ENCODE data around the gene GNAI2.

Gene GNAI2

DNA sequence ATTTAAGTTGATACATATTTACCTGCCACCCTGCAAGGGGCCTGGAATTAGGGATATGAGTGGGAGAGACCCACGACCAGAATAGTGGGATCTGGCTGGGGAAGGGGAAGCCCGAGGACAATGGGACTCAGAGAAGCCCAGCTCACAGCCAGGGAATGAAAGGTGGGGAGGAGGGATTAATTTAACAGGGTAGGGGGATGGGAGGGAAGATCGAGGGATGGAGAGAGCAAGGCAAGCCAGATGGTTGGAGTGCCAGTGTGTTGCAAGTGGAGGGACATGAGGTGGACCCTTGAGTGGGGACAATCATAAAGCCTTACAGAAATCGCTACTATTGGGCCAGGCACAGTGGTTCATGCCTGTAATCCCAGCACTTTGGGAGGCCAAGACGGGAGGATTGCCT is 4.4 kb upstream of the GNAI2 start:
- no peaks in the 10 kb centered on the region for H3K27me3 Mint-ChIP-seq (ENCODE audit: low read depth)
- no peaks in the 10 kb centered on the region for H3K9me3 Mint-ChIP-seq
- TF ChIP-seq, protein P1, sequence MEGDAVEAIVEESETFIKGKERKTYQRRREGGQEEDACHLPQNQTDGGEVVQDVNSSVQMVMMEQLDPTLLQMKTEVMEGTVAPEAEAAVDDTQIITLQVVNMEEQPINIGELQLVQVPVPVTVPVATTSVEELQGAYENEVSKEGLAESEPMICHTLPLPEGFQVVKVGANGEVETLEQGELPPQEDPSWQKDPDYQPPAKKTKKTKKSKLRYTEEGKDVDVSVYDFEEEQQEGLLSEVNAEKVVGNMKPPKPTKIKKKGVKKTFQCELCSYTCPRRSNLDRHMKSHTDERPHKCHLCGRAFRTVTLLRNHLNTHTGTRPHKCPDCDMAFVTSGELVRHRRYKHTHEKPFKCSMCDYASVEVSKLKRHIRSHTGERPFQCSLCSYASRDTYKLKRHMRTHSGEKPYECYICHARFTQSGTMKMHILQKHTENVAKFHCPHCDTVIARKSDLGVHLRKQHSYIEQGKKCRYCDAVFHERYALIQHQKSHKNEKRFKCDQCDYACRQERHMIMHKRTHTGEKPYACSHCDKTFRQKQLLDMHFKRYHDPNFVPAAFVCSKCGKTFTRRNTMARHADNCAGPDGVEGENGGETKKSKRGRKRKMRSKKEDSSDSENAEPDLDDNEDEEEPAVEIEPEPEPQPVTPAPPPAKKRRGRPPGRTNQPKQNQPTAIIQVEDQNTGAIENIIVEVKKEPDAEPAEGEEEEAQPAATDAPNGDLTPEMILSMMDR (IDR thresholded peaks at IDR 0.05; ENCODE audit: unreplicated experiment in 3 of 3): no peak
- H3K4me3 Mint-ChIP-seq: no peak overlapping the region
- H3K27ac Mint-ChIP-seq: no peak overlapping the region
- H3K36me3 Mint-ChIP-seq (ENCODE audit: low read depth): no peaks in the 10 kb centered on the region
- H3K4me1 Mint-ChIP-seq: peaks cover 33% of the 10 kb centered on the region

- H3K4me3 Mint-ChIP-seq: peak overlapping the region in 1 of 3 experiments; percentile 79
- peaks cover 33% of the 10 kb centered on the region for H3K4me1 Mint-ChIP-seq
- no peaks in the 10 kb centered on the region for H3K27me3 Mint-ChIP-seq (ENCODE audit: low read depth)
- no peaks in the 10 kb centered on the region for H3K36me3 Mint-ChIP-seq (ENCODE audit: low read depth)
- H3K9me3 Mint-ChIP-seq: no peaks in the 10 kb centered on the region
- TF ChIP-seq, protein P1 (IDR thresholded peaks at IDR 0.05; ENCODE audit: unreplicated experiment in 3 of 3): no peak
- peak overlapping the region in 1 of 3 experiments; percentile 85 for H3K27ac Mint-ChIP-seq
These were observed 3.7 kb upstream of the GNAI2 start for GRCh38 chr3:50232303-50232702.

DNA sequence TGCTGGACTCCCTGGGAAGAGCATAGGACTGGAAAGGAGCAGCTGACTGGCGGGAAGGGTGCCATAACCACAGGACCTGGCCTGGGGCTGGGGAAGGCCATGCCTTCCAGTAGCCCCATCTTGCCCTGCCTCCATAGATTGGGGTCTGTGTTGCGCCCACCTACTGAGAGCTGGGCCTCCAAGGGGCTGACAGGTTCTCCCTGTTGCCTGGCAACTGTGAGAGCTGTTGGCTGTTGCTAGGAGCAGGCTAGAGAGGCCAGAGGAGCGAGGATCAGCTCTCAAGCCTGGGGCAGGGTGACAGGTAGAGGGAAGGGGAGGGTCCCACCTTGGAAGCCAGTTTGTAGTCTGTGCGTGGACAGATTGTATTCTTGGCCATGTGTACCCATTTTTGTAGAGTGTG is 2.8 kb upstream of the GNAI2 start:
- no peaks in the 10 kb centered on the region for H3K9me3 Mint-ChIP-seq
- H3K4me3 Mint-ChIP-seq: peak overlapping the region in 2 of 3 experiments; percentile 64 to 79
- TF ChIP-seq, protein P1 (IDR thresholded peaks at IDR 0.05; ENCODE audit: unreplicated experiment in 3 of 3): no peak
- no peaks in the 10 kb centered on the region for H3K36me3 Mint-ChIP-seq (ENCODE audit: low read depth)
- no peaks in the 10 kb centered on the region for H3K27me3 Mint-ChIP-seq (ENCODE audit: low read depth)
- H3K27ac Mint-ChIP-seq: peak overlapping the region; percentile 76 to 91 (median 85)
- peaks cover 34% of the 10 kb centered on the region for H3K4me1 Mint-ChIP-seq

- no peaks in the 10 kb centered on the region for H3K27me3 Mint-ChIP-seq (ENCODE audit: low read depth)
- TF ChIP-seq, protein P1 (IDR thresholded peaks at IDR 0.05; ENCODE audit: unreplicated experiment in 3 of 3): no peak
- H3K9me3 Mint-ChIP-seq: no peaks in the 10 kb centered on the region
- H3K4me3 Mint-ChIP-seq: peak overlapping the region; percentile 98 to 99 (median 99)
- H3K4me1 Mint-ChIP-seq: peaks cover 45% of the 10 kb centered on the region
- H3K27ac Mint-ChIP-seq: peak overlapping the region; percentile 84 to 98 (median 96)
- H3K36me3 Mint-ChIP-seq (ENCODE audit: low read depth): peaks cover 3% of the 10 kb centered on the region
These were observed 604 bp downstream of the GNAI2 start for GRCh38 chr3:50236484-50237132.

GRCh38 chr3:50237133-50237651 is 1.2 kb downstream of the GNAI2 start:
- no peaks in the 10 kb centered on the region for H3K27me3 Mint-ChIP-seq (ENCODE audit: low read depth)
- H3K4me3 Mint-ChIP-seq: peak overlapping the region; percentile 98 to 99 (median 99)
- H3K36me3 Mint-ChIP-seq (ENCODE audit: low read depth): peaks cover 3% of the 10 kb centered on the region
- peak overlapping the region; percentile 84 to 98 (median 96) for H3K27ac Mint-ChIP-seq
- TF ChIP-seq, protein P1 (IDR thresholded peaks at IDR 0.05; ENCODE audit: unreplicated experiment in 3 of 3): no peak
- peaks cover 45% of the 10 kb centered on the region for H3K4me1 Mint-ChIP-seq
- H3K9me3 Mint-ChIP-seq: no peaks in the 10 kb centered on the region

Measured in nephron (organoid).